Effector CD4-positive, alpha-beta T cell (primary cell): ENCODE measurements around the gene TUBA4B.
A peak's percentile ranks its signal among the peaks of the same experiment; 100 is the strongest.
"Not testable (repeated sequence)": the region's sequence is repeated elsewhere in the genome, so short reads cannot be mapped to it uniquely, and the experiment has no call there.

Experiments used
- DNase-seq: peaks from one replicate; pipeline ENCODE4 v3.0.0-alpha.2; 2020

Gene TUBA4B

DNA sequence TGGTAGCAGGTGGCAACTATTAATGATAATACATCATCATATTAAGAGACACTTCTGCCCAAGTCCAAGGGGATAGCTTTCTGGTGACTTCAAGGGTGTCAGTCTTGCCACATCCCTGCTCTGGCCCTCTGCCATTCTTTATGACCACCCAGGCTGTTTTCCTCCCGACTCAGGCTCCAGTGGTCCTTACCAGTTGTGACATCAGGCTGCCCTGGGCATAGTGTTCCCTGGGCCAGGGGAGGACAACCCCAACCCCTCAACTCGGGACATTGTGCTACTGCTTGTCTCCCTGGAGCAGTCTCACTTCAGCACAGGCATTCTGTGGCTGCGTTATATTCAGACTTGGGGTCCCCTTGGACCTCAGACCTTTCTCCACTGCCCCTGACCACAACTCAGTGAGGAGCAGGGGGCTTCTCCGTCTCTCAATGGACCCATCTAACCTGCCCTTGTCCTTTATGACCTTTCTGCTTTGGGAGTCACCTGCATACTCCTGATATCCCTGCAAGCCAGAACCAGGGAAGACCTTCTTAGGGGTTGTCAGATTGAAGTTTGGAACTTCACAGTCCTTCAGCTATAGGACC, 39.0 kb downstream of the TUBA4B start:
- DNase-seq, result no peak

DNA sequence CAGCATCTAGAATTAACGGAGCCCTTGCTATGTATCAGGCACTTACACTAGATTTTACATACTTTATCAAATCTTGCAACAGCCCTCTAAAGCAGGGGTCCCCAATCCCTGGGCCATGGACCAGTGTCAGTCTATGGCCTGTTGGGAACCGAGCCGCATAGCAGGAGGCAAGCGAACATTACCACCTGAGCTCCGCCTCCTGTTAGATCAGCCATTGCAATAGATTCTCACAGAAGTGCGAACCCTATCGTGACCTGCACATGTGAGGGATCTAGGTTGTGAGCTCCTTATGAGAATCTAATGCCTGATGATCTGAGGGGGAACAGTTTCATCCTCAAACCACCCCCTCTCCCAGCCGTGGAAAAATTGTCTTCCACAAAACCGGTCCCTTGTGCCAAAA, 39.6 kb downstream of the TUBA4B start:
- DNase-seq, result no peak

DNA sequence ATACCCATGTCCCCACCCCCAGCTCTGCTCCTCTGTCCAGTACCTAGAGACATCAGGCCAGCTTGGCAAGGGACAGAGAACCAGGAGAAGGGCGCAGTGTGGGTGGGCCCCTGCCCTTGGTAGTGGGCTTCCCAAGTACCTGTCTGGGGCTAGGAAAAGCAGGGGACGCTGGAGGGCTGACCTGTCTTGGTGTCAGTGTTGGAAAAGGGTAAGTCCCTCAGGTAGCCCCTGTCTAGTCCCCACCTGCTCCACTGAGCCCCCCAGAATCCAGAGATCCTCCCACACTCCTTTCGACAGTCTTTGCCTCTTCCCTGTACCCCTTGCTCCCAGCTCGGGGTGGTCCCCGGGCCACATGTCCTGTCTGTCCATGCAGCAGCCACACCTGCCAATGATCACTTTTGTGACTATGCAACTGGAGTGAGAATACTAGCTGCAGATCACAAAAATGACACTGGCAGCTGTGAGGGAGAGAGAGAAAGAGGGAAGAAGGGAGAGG, 40.7 kb downstream of the TUBA4B start:
- DNase-seq, result no peak

DNA sequence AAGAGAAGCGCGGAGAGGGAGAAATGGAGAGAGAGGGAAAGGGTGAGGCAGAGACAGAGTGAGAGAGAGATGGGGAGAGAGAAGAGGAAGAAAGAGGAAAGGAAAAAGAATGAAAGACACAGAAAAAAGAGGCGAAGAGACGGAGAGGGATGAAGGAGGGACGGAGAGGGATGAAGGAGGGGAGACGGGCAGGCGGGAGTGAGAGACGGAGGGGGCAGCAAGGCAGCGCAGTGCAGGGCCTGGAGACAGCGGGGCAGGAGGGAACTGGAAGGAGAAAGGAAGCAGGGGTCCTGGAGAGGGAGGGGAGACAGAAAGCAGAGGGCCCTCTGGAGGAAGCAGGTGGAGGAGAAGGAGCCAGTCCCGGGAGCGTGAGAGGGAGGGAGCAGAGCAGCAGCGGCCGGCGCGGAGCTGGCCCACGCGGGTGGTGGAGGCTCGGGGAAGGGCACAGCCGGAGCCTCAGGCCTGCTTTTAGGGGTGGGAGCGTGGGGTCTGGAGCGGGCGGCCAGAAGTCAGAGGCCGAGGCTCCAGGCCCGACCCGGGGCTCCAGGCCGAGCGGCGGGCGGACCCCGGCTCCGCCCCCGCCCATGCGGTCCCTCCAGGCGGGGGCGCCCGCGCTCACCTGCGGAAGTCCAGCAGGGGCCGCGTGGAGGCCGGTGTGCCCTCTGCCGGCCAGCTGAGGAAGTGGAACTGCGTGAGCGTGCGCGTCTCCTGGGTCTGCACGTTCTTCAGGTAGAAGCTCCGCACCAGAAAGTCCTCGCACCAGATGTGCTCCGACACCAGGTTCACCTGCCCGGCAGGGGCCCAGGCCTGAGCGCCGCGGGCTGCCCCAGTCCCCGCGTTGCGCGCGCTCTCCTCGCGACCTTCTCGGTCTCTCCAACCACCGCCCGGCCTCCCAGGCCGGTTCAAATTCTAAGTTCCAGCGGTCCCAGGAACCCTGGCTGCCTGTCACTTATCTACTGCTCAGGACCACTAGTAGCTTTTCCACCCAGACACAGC, 41.6 kb downstream of the TUBA4B start:
- peak; percentile 81 for DNase-seq

DNA sequence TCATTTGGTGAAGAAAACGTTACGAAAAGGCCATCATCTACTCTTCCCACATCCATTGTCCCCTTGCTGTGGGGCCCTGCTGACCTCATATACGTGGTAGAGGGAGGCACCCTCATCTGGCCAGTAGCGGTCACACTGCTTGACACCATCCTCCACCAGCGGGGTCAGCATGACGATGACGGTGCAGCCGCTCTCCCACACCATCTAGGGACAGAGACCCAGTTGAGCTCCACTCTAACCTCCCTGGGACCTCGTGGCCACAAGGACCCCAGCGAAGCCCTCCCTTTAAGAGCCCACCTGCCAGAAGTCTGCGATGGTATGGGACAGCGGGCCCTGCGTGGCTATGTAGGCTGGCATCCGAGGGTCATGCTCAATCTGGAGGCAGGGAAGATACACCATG, 43.1 kb downstream of the TUBA4B start:
- no peak for DNase-seq

DNA sequence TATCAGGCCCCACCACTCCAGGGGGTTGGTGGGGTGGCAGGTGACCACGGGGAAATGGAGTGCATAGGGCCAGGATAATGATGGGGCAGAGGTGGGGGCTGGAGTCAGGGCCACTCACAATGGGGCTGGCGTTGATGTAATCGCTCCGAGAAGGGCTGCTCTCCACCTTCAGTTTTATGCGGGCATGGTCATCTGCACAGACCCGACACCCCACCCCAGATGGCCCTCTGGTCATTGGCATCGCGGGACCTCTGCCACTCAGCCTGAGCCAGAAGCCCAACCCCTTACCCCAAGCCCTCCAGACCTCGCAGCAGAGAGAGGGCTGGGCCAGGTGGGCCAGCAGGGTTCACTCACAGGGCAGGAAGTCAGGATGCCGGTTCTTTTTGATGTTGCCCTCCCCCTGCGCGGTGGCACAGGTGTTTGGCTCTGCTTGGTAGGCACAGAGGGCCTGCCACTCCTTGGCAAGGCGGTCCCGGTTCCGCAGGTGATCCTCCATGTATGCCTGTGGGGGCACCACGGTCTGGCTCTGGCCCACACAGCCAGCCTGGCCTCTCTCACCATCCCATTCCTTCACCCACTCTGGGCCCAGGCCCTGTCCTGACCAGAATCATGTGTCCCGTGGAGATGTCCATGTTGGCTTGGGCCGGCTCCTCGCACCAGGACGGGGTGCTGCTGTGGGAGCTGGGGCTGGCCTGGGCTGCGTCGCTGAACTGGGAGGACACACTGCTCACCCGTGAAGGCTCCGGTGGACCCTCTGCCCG, 43.8 kb downstream of the TUBA4B start:
- DNase-seq, result no peak

DNA sequence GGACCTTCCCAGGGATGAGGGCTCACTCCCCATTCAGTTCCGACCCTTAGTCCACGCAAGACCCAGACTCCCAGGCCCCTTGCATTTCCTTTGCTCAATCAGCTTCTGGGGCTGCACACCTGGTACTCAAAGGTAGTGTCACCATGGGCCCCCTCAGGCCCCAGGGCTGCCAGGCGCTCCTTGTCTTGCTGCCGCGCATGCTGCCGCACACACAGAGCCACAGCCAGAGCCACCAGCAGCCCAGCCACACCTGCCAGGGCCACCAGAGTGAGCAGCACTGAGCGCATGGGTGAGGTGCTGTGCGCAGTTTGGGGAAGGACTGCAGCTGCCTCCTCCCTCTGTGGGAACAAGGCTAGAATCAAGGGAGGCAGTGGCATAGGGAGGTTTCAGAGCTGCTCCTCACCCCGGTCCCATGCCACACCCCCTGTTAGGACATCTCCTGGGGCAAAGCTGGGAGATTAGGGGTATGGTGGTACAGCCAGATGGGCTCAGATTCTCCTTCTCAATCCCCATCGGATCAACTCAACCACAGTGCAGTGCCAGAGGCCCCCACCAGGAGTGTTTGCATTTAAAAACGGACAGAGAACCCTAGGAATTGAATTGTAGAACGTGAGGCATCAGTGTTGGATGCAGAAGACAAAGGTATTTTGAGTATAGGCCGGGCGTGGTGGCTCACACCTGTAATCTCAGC, 44.9 kb downstream of the TUBA4B start:
- no peak for DNase-seq

DNA sequence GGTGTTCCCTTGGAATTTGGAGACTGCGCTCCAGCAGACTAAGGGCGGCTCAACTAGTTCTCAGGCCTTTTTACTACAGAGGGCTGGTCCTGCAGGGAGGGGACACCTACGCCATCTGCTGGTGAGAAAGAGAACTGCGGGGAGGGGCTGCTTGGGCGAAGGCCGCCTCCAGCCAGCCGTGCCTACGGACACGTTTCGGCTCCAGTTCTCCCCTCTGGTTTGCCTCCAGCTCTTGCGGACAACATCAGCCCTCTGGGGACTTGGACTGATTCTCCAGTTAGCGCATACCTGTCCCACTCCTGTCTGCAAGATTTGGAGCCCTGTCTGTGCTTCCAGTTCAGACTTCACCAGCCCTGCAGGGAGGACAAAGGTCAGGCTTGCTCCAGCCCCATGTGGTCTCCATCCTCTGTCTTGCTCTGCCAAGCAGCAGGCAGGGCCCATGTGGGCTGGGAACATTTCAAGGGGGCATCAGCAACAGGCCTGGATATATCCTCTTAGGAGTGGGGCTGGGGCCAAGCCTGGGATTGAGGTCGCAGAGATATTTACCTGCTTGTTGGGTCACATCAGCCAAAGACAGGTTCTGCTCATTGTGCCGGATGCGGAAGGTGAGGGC, 45.8 kb downstream of the TUBA4B start:
- DNase-seq, result peak; percentile 84

DNA sequence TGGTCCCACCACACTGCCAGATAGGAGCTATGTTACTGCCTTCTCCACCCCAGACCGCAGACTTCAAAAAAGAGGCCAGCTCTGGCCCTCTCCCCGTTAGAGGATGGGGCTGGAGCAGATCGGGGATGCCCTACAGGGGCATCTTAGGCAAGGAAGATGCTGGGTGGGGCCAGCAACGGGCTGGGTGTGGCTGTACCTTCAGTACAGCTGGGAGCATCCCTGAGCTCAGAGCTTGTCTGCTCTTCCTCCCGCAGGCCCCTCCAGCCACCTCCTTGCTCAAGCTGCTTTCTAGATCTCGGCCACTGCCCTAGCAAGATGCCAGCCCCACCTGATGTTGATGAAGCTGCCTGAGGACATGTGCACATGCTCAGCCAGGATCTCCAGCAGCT, 46.3 kb downstream of the TUBA4B start:
- DNase-seq, result no peak

DNA sequence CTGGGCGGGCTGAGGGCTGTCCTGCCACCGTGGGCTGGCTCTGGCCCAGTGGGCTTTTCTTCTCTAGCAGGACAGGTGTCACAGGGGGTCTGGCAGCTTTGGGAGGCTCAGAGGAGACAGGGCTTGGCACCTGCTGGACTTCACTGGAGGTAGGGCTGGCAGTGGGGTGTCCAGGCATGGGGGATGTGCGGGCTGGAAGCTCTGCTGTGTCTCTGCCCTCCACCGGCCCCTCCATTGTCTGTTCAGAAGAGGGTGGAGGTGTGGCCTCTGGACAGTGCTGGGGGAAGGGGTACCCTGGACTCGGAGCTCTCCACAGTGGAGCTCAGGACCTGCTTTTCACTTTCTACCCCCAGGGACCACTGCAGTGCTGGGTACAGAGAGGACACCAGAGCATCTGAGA, 47.0 kb downstream of the TUBA4B start:
- DNase-seq, result no peak

DNA sequence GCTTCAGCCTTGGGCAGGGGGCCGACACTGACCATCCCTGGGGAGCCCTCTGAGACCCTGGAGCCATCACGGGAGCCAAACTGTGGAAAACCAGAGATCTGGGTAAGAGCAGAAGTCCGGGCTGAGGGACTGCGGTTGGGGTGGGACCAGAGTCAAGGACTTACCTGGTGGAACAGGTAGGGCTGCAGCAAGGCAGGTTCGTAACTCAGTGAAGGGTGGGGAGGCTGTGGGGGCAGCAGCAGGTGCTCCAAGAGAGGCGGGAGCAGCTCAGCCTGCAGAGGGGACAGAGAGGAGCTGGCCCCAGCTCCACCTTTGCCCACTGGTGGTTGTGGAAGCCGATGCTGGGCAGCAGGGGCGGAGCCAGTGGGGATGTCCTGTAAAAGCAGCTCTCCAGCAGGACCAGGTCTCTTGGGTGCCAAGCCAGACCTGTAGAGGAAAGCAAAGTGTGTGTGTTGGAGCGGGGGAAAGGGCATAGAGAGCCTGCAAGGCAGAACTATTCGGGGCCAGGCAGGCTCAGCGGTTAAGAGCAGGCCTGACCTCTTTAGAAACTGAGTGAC, 49.4 kb downstream of the TUBA4B start:
- no peak for DNase-seq

DNA sequence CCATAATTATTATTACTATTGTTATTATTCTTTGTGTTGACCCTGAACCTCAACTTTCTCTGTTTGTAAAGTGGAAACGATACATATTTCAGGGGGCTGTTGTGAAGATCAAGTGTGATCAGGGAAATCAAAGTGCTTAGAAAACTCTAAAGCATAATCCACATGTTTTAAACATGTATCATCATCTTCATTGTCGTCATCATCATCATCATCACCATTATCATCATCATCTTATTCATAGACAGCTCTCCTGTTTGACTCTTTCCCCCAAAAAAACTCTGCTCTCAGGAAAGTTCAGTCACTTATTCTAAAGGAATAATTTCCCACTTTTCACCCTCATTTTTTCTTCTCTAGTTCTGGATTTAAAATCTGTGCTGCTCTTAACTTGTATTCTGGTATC, 51.2 kb downstream of the TUBA4B start:
- no peak for DNase-seq

DNA sequence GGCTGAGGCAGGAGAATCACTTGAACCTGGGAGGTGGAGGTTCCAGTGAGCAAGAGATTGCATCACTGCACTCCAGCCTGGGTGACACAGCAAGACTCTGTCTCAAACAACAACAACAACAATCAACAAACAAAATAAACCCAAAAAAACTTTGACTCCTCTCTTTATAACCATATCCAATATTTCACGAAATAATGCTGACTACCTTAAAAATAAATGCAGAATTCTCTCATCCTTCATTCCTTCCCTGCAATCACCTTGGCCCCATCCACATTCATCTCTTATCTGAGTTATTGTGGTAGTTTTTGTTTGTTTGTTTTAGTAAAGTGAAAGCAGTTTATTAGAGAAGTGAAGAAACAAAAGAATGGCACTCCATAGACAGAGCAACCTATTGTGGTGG, 53.0 kb downstream of the TUBA4B start:
- DNase-seq, result no peak

DNA sequence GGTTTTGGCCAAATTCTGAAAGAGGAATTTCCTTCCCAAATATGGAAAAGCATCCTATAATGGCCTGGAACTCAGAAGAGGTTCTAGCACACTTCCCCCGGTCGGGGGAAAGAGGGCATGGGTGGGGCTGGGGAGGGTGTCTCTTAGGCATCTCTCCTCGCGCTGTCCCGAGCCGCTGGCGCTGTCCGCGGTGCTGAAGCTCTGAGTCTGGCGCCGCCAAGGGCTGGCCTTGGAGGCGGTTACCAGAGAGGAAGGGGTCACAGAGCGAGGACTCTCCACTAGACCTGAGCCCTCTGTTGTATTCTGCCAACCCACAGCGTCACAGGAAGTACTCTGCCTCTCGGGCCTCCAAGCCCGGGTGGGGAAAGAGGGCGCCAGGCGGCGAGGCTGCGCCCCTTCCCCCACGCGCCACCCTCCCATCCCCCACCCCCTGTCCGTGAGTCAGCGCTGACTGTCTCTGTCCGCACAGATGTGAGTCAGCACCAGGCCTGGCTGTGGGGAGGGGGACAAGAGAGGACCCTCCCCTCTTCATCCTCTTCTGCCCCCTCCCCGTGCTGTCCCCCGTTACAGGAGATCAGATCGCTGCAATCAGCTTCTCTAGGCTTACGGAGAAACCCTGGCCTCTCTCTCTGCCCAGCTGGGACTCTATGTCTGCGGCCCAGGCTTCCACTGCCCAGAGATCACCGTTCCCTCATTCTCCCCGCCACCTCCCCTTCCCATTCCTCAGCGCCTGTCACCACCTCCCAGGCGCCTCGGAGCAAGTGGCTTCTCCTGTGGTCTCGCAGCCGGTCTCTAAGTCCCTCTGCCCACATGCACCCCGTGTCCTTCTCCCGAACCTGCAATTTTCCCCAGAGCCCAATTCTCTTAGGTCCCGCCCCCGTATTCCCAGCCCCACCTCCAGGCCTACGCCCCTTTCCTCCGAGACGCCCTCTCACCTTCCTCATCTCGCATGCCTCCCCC, 55.4 kb downstream of the TUBA4B start:
- DNase-seq, result peak; percentile 62

DNA sequence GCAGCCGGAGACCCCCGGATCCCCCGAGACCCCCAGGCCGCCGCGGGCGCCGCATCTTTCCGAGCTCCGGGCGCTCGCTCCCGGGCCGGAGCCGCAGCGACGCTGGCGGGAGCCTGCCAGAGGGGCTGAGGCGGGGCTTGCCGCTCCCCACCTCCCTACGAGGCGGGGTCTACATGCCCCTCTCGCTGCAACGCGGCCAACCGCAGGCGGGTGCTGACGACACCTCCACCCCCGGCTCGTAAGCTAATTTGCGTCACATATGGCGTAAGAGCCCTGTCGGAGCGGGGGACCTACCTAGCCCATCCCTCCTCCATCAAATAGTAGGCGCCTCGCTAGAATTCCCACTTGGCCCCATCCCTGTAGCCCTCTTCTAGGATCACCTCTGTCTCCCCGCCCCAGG, 56.2 kb downstream of the TUBA4B start, which contains the start of gene PTPRN:
PTPRN (minus strand) TSS at position 124 of the 400 bp plus-strand sequence; CDS start at position 55, 69 bp downstream.
- DNase-seq, result no peak

DNA sequence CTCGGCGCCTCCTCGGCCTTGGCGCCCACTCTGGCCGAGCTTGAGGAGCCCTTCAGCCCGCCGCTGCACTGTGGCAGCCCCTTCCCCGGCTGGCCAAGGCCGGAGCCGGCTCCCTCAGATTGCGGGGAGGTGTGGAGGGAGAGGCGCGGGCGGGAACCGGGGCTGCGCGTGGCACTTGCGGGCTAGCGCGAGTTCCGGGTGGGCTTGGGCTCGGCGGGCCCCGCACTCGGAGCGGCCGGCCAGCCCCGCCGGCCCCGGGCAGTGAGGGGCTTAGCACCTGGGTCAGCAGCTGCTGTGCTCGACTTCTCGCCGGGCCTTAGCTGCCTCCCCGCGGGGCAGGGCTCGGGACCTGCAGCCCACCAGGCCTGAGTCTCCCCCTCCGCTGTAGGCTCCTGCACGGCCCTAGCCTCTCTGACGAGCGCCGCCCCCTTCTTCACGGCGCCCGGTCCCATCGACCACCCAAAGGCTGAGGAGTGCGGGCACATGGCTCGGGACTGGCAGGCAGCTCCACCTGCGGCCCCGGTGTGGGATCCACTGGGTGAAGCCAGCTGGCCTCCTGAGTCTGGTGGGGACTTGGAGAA, 59.7 kb downstream of the TUBA4B start:
- DNase-seq, result not testable (repeated sequence)

DNA sequence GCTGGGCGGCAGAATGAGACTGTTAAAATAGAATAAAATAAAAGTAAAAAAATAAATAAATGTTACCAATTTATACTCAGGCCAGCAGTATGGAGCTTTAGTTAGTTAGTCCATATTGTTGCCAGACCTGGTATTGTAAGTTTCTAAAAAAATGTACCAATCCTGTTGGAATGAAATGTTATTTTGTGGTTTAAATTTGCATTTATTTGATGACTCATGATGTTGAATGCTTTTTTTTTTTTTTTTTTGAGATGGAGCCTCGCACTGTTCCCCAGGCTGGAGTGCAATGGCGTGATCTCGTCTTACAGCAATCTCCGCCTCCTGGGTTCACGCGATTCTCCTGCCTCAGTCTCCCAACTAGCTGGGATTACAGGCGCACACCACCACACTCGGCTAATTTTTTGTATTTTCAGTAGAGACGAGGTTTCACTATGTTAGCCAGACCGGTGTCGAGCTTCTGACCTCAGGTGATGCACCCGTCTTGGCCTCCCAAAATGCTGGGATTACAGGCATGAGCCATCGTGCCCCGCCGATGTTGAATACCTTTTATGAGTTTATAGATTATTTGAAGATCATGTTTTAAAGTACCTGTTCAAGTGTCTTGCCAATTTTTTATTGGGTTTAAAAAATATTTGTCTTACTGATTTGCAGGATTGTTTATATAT, 61.9 kb downstream of the TUBA4B start:
- no peak for DNase-seq
